Gastroesophageal sphincter (tissue), 4 donors: ENCODE measurements around the gene SMARCC1. TPM values are rescaled to one million over a fixed set of nuclear protein-coding genes. Genes with fewer than 3 reads are reported as not detected.

Experiments
- ATAC-seq: fragments of 150-250 bp; one replicate; pipeline ENCODE4 v1.9.1; 2016; ENCODE audit warnings: mild to moderate bottlenecking, moderate library complexity
- H3K27ac ChIP-seq, 4 donors: fragments of 200-600 bp; sonication (generic) in 3 of 4; 1 replicate in 3 of 4; 2 replicates in 1 of 4; pipeline ENCODE4 v1.5.1; 2016 to 2019
- H3K27me3 ChIP-seq: fragments of 200-600 bp; sonication (generic); one replicate; pipeline ENCODE4 v1.5.1; 2019
- H3K36me3 ChIP-seq, 2 donors: fragments of 200-600 bp; sonication (generic); one replicate each; pipeline ENCODE4 v1.5.1; 2019; ENCODE audit warnings: control low read depth in 1 of 2
- H3K4me1 ChIP-seq, 3 donors: fragments of 200-600 bp; sonication (generic); 1 replicate in 2 of 3; 2 replicates in 1 of 3; pipeline ENCODE4 v1.5.1; 2016 to 2019; ENCODE audit warnings: control low read depth in 2 of 3
- H3K4me3 ChIP-seq, 2 donors: fragments of 200-600 bp; sonication (generic); one replicate each; pipeline ENCODE4 v1.5.1; 2019; ENCODE audit warnings: mild to moderate bottlenecking in 1 of 2, moderate library complexity in 1 of 2
- H3K9me3 ChIP-seq, 3 donors: fragments of 200-600 bp; sonication (generic); one replicate each; pipeline ENCODE4 v1.5.1; 2017 to 2019; ENCODE audit warnings: control low read depth in 2 of 3
- CTCF ChIP-seq, 4 experiments: fragments of 200-600 bp in 2 of 4; fragments of 450-650 bp in 2 of 4; sonication (generic) in 1 of 4; IDR thresholded peaks; one replicate each; pipeline ENCODE4 v1.5.1; 2017 to 2019; ENCODE audit warnings: antibody characterized with exemption in 4 of 4, mild to moderate bottlenecking in 2 of 4, moderate library complexity in 2 of 4
- EP300 ChIP-seq: sonication (generic); formaldehyde crosslinking; IDR thresholded peaks from one replicate; pipeline ENCODE4 v1.6.1; 2017; ENCODE audit warnings: antibody characterized with exemption, mild to moderate bottlenecking
- POLR2A ChIP-seq, 2 donors: fragments of 450-650 bp; IDR thresholded peaks; one replicate each; pipeline ENCODE4 v1.6.1; 2017; ENCODE audit warnings: antibody characterized with exemption in 2 of 2, mild to moderate bottlenecking in 2 of 2, moderate library complexity in 1 of 2
- POLR2AphosphoS5 ChIP-seq: sonication (generic); formaldehyde crosslinking; IDR thresholded peaks from one replicate; pipeline ENCODE4 v1.6.1; 2017; ENCODE audit warnings: antibody characterized with exemption
- WGBS, 2 donors: methylation state at CpG; one replicate each; pipeline ENCODE4 v1.1.5; 2018; ENCODE audit warnings: low coverage in 1 of 2; 5-methylcytosine and 5-hydroxymethylcytosine counted together
- total RNA-seq, 4 donors: library from RNA; depleted of rRNA; stranded (reverse); fragments of >200 nt; gene quantifications; one replicate each; pipeline ENCODE4 v1.1.0, GENCODE V29; 2016

Gene SMARCC1
- total RNA-seq, 4 donors from 2014 or later, result 38.5 to 68.2 (median 49.1) TPM

GRCh38 chr3:47567149-47567548 is 214.5 kb downstream of the SMARCC1 start:
- TF ChIP-seq CTCF (IDR thresholded peaks at IDR 0.05), result no peak
- TF ChIP-seq POLR2AphosphoS5, result no peak
- TF ChIP-seq EP300, result no peak
- no peak for TF ChIP-seq POLR2A (IDR thresholded peaks at IDR 0.05)
- no peak overlapping the region for H3K27ac ChIP-seq

GRCh38 chr3:47566667-47567066 is 215.0 kb downstream of the SMARCC1 start:
- no peak for ATAC-seq
- no peak for TF ChIP-seq CTCF (IDR thresholded peaks at IDR 0.05)
- no peak for TF ChIP-seq POLR2A (IDR thresholded peaks at IDR 0.05)
- no peak for TF ChIP-seq EP300
- TF ChIP-seq POLR2AphosphoS5, result no peak
- H3K4me1 ChIP-seq, result no peaks in the 10 kb centered on the region
- no peaks in the 10 kb centered on the region for H3K27me3 ChIP-seq
- no peaks in the 10 kb centered on the region for H3K9me3 ChIP-seq
- H3K36me3 ChIP-seq, result no peaks in the 10 kb centered on the region
- H3K27ac ChIP-seq, result no peak overlapping the region
- H3K4me3 ChIP-seq, result no peak overlapping the region
- 80% methylated on average over 1 of the region's 9 CpGs; no CpG with 5 or more reads in 1 of the 2 donors for WGBS, 2 donors

More at GRCh38 chr3:47567149-47567548, 214.5 kb downstream of the SMARCC1 start:
- 69 to 90% methylated on average over 2 of the region's 4 CpGs for WGBS, 2 donors
- no peak for ATAC-seq
- Histone ChIP-seq H3K9me3 (no peaks in the 10 kb centered on the region), H3K4me3 (no peak overlapping the region), H3K36me3 (no peaks in the 10 kb centered on the region), H3K27me3 (no peaks in the 10 kb centered on the region), H3K4me1 (no peaks in the 10 kb centered on the region)

GRCh38 chr3:47565734-47566550 is 215.8 kb downstream of the SMARCC1 start:
- Histone ChIP-seq H3K27ac (no peak overlapping the region), H3K36me3 (no peaks in the 10 kb centered on the region), H3K27me3 (no peaks in the 10 kb centered on the region), H3K4me3 (no peak overlapping the region), H3K9me3 (no peaks in the 10 kb centered on the region), H3K4me1 (no peaks in the 10 kb centered on the region)
- WGBS, 2 donors, result 69 to 78% methylated on average over 8 to 13 of the region's 19 CpGs
- TF ChIP-seq CTCF (IDR thresholded peaks at IDR 0.05) (no peak), POLR2A (IDR thresholded peaks at IDR 0.05) (no peak), EP300 (no peak), POLR2AphosphoS5 (no peak)
- no peak for ATAC-seq

- WGBS, 2 donors, result 88% methylated on average over 2 of the region's 2 CpGs; no CpG with 5 or more reads in 1 of the 2 donors
- no peaks in the 10 kb centered on the region for H3K4me1 ChIP-seq
- H3K4me3 ChIP-seq, result no peak overlapping the region
- no peak for TF ChIP-seq POLR2A (IDR thresholded peaks at IDR 0.05)
- no peak for TF ChIP-seq POLR2AphosphoS5
- no peak for TF ChIP-seq CTCF (IDR thresholded peaks at IDR 0.05)
- no peak for TF ChIP-seq EP300
- no peaks in the 10 kb centered on the region for H3K27me3 ChIP-seq
- no peak overlapping the region for H3K27ac ChIP-seq
- H3K36me3 ChIP-seq, result no peaks in the 10 kb centered on the region
- no peak for ATAC-seq
- no peaks in the 10 kb centered on the region for H3K9me3 ChIP-seq
Measured at GRCh38 chr3:47556351-47556750, 225.3 kb downstream of the SMARCC1 start.

GRCh38 chr3:47554335-47554734 is 227.4 kb downstream of the SMARCC1 start:
- TF ChIP-seq EP300, result no peak
- no peak for TF ChIP-seq CTCF (IDR thresholded peaks at IDR 0.05)
- TF ChIP-seq POLR2A (IDR thresholded peaks at IDR 0.05), result no peak
- no peak for TF ChIP-seq POLR2AphosphoS5
- 100% methylated on average over 1 of the region's 6 CpGs for WGBS, 2 donors
- ATAC-seq, result no peak
- Histone ChIP-seq H3K4me3 (no peak overlapping the region), H3K4me1 (no peaks in the 10 kb centered on the region), H3K9me3 (no peaks in the 10 kb centered on the region), H3K36me3 (no peaks in the 10 kb centered on the region), H3K27ac (no peak overlapping the region), H3K27me3 (no peaks in the 10 kb centered on the region)
